ENCODE data around the gene RAD51AP2.
"Not testable (repeated sequence)": the region's sequence is repeated elsewhere in the genome, so short reads cannot be mapped to it uniquely, and the experiment has no call there.

RAD51AP2 gene

DNA sequence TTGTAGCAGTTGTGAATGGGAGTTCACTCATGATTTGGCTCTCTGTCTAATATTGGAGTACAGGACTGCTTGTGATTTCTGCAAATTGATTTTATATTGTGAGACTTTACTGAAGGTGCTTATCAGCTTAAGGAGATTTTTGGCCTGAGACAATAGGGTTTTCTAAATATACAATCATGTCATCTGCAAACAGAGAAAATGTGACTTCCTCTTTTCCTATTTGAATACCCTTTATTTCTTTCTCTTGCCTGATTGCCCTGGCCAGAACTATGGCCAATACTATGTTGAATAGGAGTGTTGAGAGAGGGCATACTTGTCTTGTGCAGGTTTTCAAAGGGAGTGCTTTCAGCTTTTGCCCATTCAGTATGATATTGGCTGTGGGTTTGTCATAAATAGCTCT, 28.1 kb downstream of the RAD51AP2 start:
- not testable (repeated sequence) for H3K4me1 ChIP-seq (ENCODE audit: control insufficient read depth in 1 of 2, insufficient read depth in 2 of 2, low read length in 2 of 2); H3K27me3 ChIP-seq (ENCODE audit: low read depth, low read length); H3K27ac ChIP-seq (ENCODE audit: low read length); H3K9me3 ChIP-seq (ENCODE audit: control insufficient read depth in 1 of 2, low read length in 2 of 2); H3K36me3 ChIP-seq (ENCODE audit: control insufficient read depth in 1 of 2, insufficient read depth in 2 of 2, low read length in 2 of 2); H3K4me3 ChIP-seq (ENCODE audit: low read depth in 1 of 2, low read length in 2 of 2)

GRCh38 chr2:17488610-17489009, 29.6 kb downstream of the RAD51AP2 start:
- not testable (repeated sequence) for H3K27ac ChIP-seq (ENCODE audit: low read length); H3K4me1 ChIP-seq (ENCODE audit: control insufficient read depth in 1 of 2, insufficient read depth in 2 of 2, low read length in 2 of 2); H3K27me3 ChIP-seq (ENCODE audit: low read depth, low read length); H3K4me3 ChIP-seq (ENCODE audit: low read depth in 1 of 2, low read length in 2 of 2); H3K36me3 ChIP-seq (ENCODE audit: control insufficient read depth in 1 of 2, insufficient read depth in 2 of 2, low read length in 2 of 2); H3K9me3 ChIP-seq (ENCODE audit: control insufficient read depth in 1 of 2, low read length in 2 of 2)

GRCh38 chr2:17483496-17483895, 34.7 kb downstream of the RAD51AP2 start:
- no peaks in the 10 kb centered on the region for H3K36me3 ChIP-seq (ENCODE audit: control insufficient read depth in 1 of 2, insufficient read depth in 2 of 2, low read length in 2 of 2)
- H3K4me1 ChIP-seq (ENCODE audit: control insufficient read depth in 1 of 2, insufficient read depth in 2 of 2, low read length in 2 of 2): no peaks in the 10 kb centered on the region
- H3K27ac ChIP-seq (ENCODE audit: low read length): no peak overlapping the region
- H3K4me3 ChIP-seq (ENCODE audit: low read depth in 1 of 2, low read length in 2 of 2): no peak overlapping the region
- H3K9me3 ChIP-seq (ENCODE audit: control insufficient read depth in 1 of 2, low read length in 2 of 2): no peaks in the 10 kb centered on the region
- H3K27me3 ChIP-seq (ENCODE audit: low read depth, low read length): no peaks in the 10 kb centered on the region

DNA sequence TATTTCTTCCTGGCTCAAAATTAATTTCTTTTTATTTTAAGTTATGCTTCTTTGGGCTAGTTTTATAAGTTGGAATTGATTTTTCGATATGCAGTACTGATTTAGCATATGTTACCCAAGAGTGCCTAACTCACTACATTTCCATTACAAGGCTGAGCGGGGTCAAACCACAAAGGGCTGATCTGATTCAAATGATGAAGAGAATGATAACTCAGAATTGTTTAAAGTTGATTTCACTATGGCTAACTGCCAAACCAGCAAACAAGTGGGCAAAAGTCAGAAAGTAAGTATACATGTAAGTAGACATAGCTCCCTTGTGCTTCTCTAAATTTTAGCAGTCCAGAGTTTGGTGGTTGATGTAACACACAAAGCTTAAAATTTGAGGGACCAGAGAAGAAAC, 35.6 kb downstream of the RAD51AP2 start:
- no peak overlapping the region for H3K27ac ChIP-seq (ENCODE audit: low read length)
- no peaks in the 10 kb centered on the region for H3K36me3 ChIP-seq (ENCODE audit: control insufficient read depth in 1 of 2, insufficient read depth in 2 of 2, low read length in 2 of 2)
- H3K4me1 ChIP-seq (ENCODE audit: control insufficient read depth in 1 of 2, insufficient read depth in 2 of 2, low read length in 2 of 2): no peaks in the 10 kb centered on the region
- no peaks in the 10 kb centered on the region for H3K9me3 ChIP-seq (ENCODE audit: control insufficient read depth in 1 of 2, low read length in 2 of 2)
- H3K4me3 ChIP-seq (ENCODE audit: low read depth in 1 of 2, low read length in 2 of 2): no peak overlapping the region
- no peaks in the 10 kb centered on the region for H3K27me3 ChIP-seq (ENCODE audit: low read depth, low read length)

GRCh38 chr2:17479875-17480274, 38.4 kb downstream of the RAD51AP2 start:
- Histone ChIP-seq H3K27me3 (ENCODE audit: low read depth, low read length) (no peaks in the 10 kb centered on the region), H3K9me3 (ENCODE audit: control insufficient read depth in 1 of 2, low read length in 2 of 2) (no peaks in the 10 kb centered on the region), H3K36me3 (ENCODE audit: control insufficient read depth in 1 of 2, insufficient read depth in 2 of 2, low read length in 2 of 2) (no peaks in the 10 kb centered on the region), H3K4me3 (ENCODE audit: low read depth in 1 of 2, low read length in 2 of 2) (no peak overlapping the region), H3K4me1 (ENCODE audit: control insufficient read depth in 1 of 2, insufficient read depth in 2 of 2, low read length in 2 of 2) (no peaks in the 10 kb centered on the region), H3K27ac (ENCODE audit: low read length) (no peak overlapping the region)

- Histone ChIP-seq H3K27ac (ENCODE audit: low read length) (no peak overlapping the region), H3K4me3 (ENCODE audit: low read depth in 1 of 2, low read length in 2 of 2) (no peak overlapping the region), H3K27me3 (ENCODE audit: low read depth, low read length) (no peaks in the 10 kb centered on the region), H3K9me3 (ENCODE audit: control insufficient read depth in 1 of 2, low read length in 2 of 2) (no peaks in the 10 kb centered on the region), H3K4me1 (ENCODE audit: control insufficient read depth in 1 of 2, insufficient read depth in 2 of 2, low read length in 2 of 2) (no peaks in the 10 kb centered on the region), H3K36me3 (ENCODE audit: control insufficient read depth in 1 of 2, insufficient read depth in 2 of 2, low read length in 2 of 2) (no peaks in the 10 kb centered on the region)
Observed at GRCh38 chr2:17476830-17477229, 41.4 kb downstream of the RAD51AP2 start.

DNA sequence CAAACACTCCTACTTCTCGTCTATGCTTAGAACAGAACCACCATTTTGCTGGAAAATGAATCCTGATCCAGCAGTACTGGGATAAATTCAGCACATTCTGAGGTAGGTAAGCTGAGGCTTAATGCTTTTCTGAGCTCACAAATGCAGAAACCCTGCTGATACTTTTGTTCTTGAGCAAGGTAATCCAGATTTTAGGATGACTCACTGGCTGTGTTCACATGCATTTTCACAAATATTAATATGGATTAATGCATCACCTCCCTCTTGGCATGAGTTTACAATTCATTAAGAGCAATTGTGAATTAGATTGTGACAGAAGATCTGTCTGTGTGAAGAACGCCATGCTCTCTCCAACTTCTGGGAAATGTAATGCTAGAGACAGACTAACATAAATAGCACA, 42.2 kb downstream of the RAD51AP2 start:
- Histone ChIP-seq H3K27me3 (ENCODE audit: low read depth, low read length) (no peaks in the 10 kb centered on the region), H3K27ac (ENCODE audit: low read length) (no peak overlapping the region), H3K9me3 (ENCODE audit: control insufficient read depth in 1 of 2, low read length in 2 of 2) (peaks cover 0 to under 1% of the 10 kb centered on the region in 2 donors), H3K36me3 (ENCODE audit: control insufficient read depth in 1 of 2, insufficient read depth in 2 of 2, low read length in 2 of 2) (no peaks in the 10 kb centered on the region), H3K4me3 (ENCODE audit: low read depth in 1 of 2, low read length in 2 of 2) (no peak overlapping the region), H3K4me1 (ENCODE audit: control insufficient read depth in 1 of 2, insufficient read depth in 2 of 2, low read length in 2 of 2) (no peaks in the 10 kb centered on the region)

DNA sequence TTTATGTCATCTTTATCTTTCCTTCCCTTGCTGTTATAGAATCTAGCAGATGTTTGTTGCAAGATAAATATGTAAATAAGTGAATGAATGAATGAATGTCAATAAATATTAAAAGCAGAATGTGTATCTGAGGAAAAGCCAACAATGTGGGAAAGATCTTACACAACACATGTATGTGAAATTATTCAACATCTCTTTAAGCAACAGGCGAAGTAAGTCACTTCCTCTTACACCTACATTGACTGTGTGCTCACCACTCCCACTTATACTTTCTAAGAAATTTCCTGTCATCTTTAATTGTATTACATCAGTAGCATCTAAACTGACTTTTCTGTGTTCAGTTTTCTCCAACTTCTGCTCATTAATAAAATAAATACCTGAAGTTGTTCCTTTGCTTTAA, 43.0 kb downstream of the RAD51AP2 start:
- H3K9me3 ChIP-seq (ENCODE audit: control insufficient read depth in 1 of 2, low read length in 2 of 2): peaks cover 0 to 5% of the 10 kb centered on the region in 2 donors
- H3K27me3 ChIP-seq (ENCODE audit: low read depth, low read length): no peaks in the 10 kb centered on the region
- no peaks in the 10 kb centered on the region for H3K36me3 ChIP-seq (ENCODE audit: control insufficient read depth in 1 of 2, insufficient read depth in 2 of 2, low read length in 2 of 2)
- no peak overlapping the region for H3K27ac ChIP-seq (ENCODE audit: low read length)
- H3K4me1 ChIP-seq (ENCODE audit: control insufficient read depth in 1 of 2, insufficient read depth in 2 of 2, low read length in 2 of 2): no peaks in the 10 kb centered on the region
- H3K4me3 ChIP-seq (ENCODE audit: low read depth in 1 of 2, low read length in 2 of 2): no peak overlapping the region

DNA sequence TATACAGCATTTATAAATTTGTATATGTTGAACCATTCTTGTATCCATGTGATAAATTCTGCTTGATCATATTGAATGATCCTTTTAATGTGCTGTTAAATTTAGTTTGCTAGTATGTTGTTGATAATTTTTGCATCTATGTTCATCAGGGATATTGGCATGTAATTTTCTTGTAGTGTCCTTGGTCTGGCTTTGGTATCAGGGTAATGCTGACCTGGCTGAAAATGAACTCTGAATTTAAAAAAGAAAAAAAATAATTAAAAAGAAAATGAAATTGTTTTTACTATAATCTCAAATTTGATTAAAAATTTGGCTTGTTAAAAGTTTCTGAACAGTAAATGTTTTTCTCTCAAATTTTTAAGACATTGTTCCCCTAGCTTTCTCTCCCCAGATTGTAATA, 46.3 kb downstream of the RAD51AP2 start:
- H3K27me3 ChIP-seq (ENCODE audit: low read depth, low read length): no peaks in the 10 kb centered on the region
- no peaks in the 10 kb centered on the region for H3K4me1 ChIP-seq (ENCODE audit: control insufficient read depth in 1 of 2, insufficient read depth in 2 of 2, low read length in 2 of 2)
- peaks cover 4 to 9% of the 10 kb centered on the region in 2 donors for H3K9me3 ChIP-seq (ENCODE audit: control insufficient read depth in 1 of 2, low read length in 2 of 2)
- no peak overlapping the region for H3K4me3 ChIP-seq (ENCODE audit: low read depth in 1 of 2, low read length in 2 of 2)
- no peaks in the 10 kb centered on the region for H3K36me3 ChIP-seq (ENCODE audit: control insufficient read depth in 1 of 2, insufficient read depth in 2 of 2, low read length in 2 of 2)
- no peak overlapping the region for H3K27ac ChIP-seq (ENCODE audit: low read length)

- Histone ChIP-seq H3K27ac (ENCODE audit: low read length) (no peak overlapping the region), H3K9me3 (ENCODE audit: control insufficient read depth in 1 of 2, low read length in 2 of 2) (peaks cover 4 to 9% of the 10 kb centered on the region in 2 donors), H3K36me3 (ENCODE audit: control insufficient read depth in 1 of 2, insufficient read depth in 2 of 2, low read length in 2 of 2) (no peaks in the 10 kb centered on the region), H3K27me3 (ENCODE audit: low read depth, low read length) (no peaks in the 10 kb centered on the region), H3K4me1 (ENCODE audit: control insufficient read depth in 1 of 2, insufficient read depth in 2 of 2, low read length in 2 of 2) (no peaks in the 10 kb centered on the region), H3K4me3 (ENCODE audit: low read depth in 1 of 2, low read length in 2 of 2) (no peak overlapping the region)
Observed at GRCh38 chr2:17470855-17471641, 47.2 kb downstream of the RAD51AP2 start.

- no peaks in the 10 kb centered on the region for H3K9me3 ChIP-seq (ENCODE audit: control insufficient read depth in 1 of 2, low read length in 2 of 2)
- no peaks in the 10 kb centered on the region for H3K36me3 ChIP-seq (ENCODE audit: control insufficient read depth in 1 of 2, insufficient read depth in 2 of 2, low read length in 2 of 2)
- no peaks in the 10 kb centered on the region for H3K4me1 ChIP-seq (ENCODE audit: control insufficient read depth in 1 of 2, insufficient read depth in 2 of 2, low read length in 2 of 2)
- no peak overlapping the region for H3K4me3 ChIP-seq (ENCODE audit: low read depth in 1 of 2, low read length in 2 of 2)
- H3K27me3 ChIP-seq (ENCODE audit: low read depth, low read length): no peaks in the 10 kb centered on the region
- no peak overlapping the region for H3K27ac ChIP-seq (ENCODE audit: low read length)
Observed at GRCh38 chr2:17461087-17461475, 57.2 kb downstream of the RAD51AP2 start.

Measured in muscle layer of duodenum (tissue), 2 donors.